ENCODE measurements around the gene HOXD10. TPM values are rescaled to one million over a fixed set of nuclear protein-coding genes. Genes with fewer than 3 reads are reported as not detected.

HOXD10 gene
- total and polyA plus RNA-seq, 2 donors (not counting 1 experiment from before 2014, with no cell fraction given): not detected

DNA sequence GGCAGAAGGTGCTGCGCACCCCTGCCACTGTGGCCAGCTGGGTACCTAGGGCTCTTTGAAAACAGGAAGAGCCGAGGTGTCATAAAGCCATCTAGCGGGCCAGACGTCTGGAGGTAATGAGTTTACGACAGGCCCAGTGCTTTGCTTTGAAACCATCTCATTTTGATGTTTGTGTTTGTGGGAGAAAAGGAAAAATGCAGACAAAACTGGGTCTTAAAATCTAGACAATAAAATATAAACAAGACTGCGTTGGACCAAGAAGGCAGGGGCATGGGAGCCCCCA lies 9.1 kb downstream of the HOXD10 start:
- Histone ChIP-seq H3K27me3 (ENCODE audit: control insufficient read depth, insufficient read depth, low read length) (peaks cover 79% of the 10 kb centered on the region), H3K9ac (ENCODE audit: insufficient read depth, low read length) (no peak overlapping the region), H4K20me1 (ENCODE audit: control insufficient read depth, extremely low read depth, insufficient read depth, low read length) (no peaks in the 10 kb centered on the region), H3K27ac (ENCODE audit: insufficient read depth, low read length) (no peak overlapping the region), H3K4me1 (ENCODE audit: control insufficient read depth, extremely low read depth, insufficient read depth, low read length) (no peaks in the 10 kb centered on the region), H3K36me3 (ENCODE audit: control insufficient read depth, insufficient read depth, low read length) (no peaks in the 10 kb centered on the region), H3K9me3 (ENCODE audit: control insufficient read depth, insufficient read depth, low read depth, low read length) (no peaks in the 10 kb centered on the region), H2AFZ (ENCODE audit: low read length) (no peak overlapping the region), H3K4me3 (replicated peaks in 1 of 4; ENCODE audit: control extremely low read depth in 1 of 4, insufficient read depth in 1 of 4, low read depth in 3 of 4, low read length in 4 of 4) (no peak overlapping the region), H3K79me2 (ENCODE audit: control insufficient read depth, insufficient read depth, low read length) (no peaks in the 10 kb centered on the region), H3K4me2 (ENCODE audit: extremely low read depth, insufficient read depth, low read length) (no peak overlapping the region)
- DNase-seq (ENCODE audit: low read depth in 2 of 2): no peak
- TF ChIP-seq EZH2 (IDR thresholded peaks at IDR 0.05; ENCODE audit: low read length, missing control alignments): no peak
- TF ChIP-seq, protein P1, sequence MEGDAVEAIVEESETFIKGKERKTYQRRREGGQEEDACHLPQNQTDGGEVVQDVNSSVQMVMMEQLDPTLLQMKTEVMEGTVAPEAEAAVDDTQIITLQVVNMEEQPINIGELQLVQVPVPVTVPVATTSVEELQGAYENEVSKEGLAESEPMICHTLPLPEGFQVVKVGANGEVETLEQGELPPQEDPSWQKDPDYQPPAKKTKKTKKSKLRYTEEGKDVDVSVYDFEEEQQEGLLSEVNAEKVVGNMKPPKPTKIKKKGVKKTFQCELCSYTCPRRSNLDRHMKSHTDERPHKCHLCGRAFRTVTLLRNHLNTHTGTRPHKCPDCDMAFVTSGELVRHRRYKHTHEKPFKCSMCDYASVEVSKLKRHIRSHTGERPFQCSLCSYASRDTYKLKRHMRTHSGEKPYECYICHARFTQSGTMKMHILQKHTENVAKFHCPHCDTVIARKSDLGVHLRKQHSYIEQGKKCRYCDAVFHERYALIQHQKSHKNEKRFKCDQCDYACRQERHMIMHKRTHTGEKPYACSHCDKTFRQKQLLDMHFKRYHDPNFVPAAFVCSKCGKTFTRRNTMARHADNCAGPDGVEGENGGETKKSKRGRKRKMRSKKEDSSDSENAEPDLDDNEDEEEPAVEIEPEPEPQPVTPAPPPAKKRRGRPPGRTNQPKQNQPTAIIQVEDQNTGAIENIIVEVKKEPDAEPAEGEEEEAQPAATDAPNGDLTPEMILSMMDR (conservative IDR thresholded peaks at IDR 0.05 in 1 of 2, IDR thresholded peaks at IDR 0.05 in 1 of 2; ENCODE audit: low read depth in 1 of 2, low read length in 2 of 2): no peak

DNA sequence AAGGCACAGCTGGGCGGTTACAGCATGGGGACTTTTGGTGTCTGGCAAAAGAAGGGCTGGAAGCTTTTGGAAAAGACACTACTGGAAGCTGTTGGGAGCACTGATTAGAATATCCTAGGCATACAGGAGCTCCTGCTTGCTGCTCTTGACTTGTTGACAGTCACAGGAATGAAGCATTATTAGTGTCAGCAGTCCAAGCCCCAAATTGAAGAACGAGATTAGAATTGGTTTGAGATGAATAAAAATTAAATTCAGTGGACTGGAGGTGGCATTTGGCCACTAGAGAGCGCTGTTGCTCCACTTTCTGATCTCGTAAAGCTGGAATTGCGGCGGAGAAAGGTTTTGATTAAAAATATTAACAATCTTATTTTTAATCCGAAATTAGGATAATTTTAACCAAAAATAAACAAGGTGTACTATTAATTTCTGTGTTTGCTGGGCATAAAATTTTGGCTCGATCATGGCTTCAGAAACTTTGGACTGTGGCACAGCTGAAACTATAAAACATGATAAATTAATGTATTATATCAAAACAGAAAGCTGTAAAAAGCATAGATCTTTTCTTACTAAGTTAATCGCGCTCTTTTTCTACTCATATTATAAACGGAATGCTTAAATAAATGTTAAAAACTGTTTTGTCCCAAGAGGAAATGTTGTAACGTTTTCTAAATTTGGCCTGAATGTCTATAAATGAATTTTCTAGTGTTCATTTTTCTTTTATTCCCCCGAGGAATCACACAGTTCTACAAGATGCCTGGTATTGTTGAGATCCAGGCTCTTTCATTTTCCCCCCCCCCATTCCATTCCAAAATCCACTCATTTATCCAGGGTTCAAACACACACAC lies 10.6 kb downstream of the HOXD10 start:
- no peak for TF ChIP-seq EZH2 (IDR thresholded peaks at IDR 0.05; ENCODE audit: low read length, missing control alignments)
- TF ChIP-seq, protein P1 (conservative IDR thresholded peaks at IDR 0.05 in 1 of 2, IDR thresholded peaks at IDR 0.05 in 1 of 2; ENCODE audit: low read depth in 1 of 2, low read length in 2 of 2): peak; percentile 70 to 86
- Histone ChIP-seq H3K36me3 (ENCODE audit: control insufficient read depth, insufficient read depth, low read length) (no peaks in the 10 kb centered on the region), H2AFZ (ENCODE audit: low read length) (no peak overlapping the region), H3K27me3 (ENCODE audit: control insufficient read depth, insufficient read depth, low read length) (peaks cover 78% of the 10 kb centered on the region), H3K4me3 (replicated peaks in 1 of 4; ENCODE audit: control extremely low read depth in 1 of 4, insufficient read depth in 1 of 4, low read depth in 3 of 4, low read length in 4 of 4) (no peak overlapping the region), H3K9ac (ENCODE audit: insufficient read depth, low read length) (no peak overlapping the region), H3K4me1 (ENCODE audit: control insufficient read depth, extremely low read depth, insufficient read depth, low read length) (no peaks in the 10 kb centered on the region), H4K20me1 (ENCODE audit: control insufficient read depth, extremely low read depth, insufficient read depth, low read length) (no peaks in the 10 kb centered on the region), H3K79me2 (ENCODE audit: control insufficient read depth, insufficient read depth, low read length) (no peaks in the 10 kb centered on the region), H3K27ac (ENCODE audit: insufficient read depth, low read length) (no peak overlapping the region), H3K4me2 (ENCODE audit: extremely low read depth, insufficient read depth, low read length) (no peak overlapping the region), H3K9me3 (ENCODE audit: control insufficient read depth, insufficient read depth, low read depth, low read length) (no peaks in the 10 kb centered on the region)
- peak; percentile 33 to 73 for DNase-seq (ENCODE audit: low read depth in 2 of 2)

DNA sequence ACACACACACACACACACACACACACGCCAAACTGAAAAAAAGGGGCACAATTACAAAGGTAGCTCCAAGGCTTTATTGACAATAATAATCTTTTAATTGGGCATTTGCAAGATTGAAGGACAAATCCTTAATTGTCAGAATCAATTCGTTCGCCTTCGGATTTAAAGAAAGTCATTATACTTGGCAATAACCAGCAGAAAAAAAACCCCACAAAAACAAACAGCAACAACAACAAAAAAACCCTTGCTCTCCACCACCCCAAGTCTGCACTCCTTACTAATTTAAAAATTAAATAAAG lies 11.1 kb downstream of the HOXD10 start:
- Histone ChIP-seq H3K79me2 (ENCODE audit: control insufficient read depth, insufficient read depth, low read length) (no peaks in the 10 kb centered on the region), H2AFZ (ENCODE audit: low read length) (no peak overlapping the region), H3K36me3 (ENCODE audit: control insufficient read depth, insufficient read depth, low read length) (no peaks in the 10 kb centered on the region)

More for the DNA sequence above, 11.1 kb downstream of the HOXD10 start:
- Histone ChIP-seq H3K4me2 (ENCODE audit: extremely low read depth, insufficient read depth, low read length) (no peak overlapping the region), H3K27me3 (ENCODE audit: control insufficient read depth, insufficient read depth, low read length) (peaks cover 78% of the 10 kb centered on the region), H3K27ac (ENCODE audit: insufficient read depth, low read length) (no peak overlapping the region), H4K20me1 (ENCODE audit: control insufficient read depth, extremely low read depth, insufficient read depth, low read length) (no peaks in the 10 kb centered on the region), H3K4me1 (ENCODE audit: control insufficient read depth, extremely low read depth, insufficient read depth, low read length) (no peaks in the 10 kb centered on the region), H3K9me3 (ENCODE audit: control insufficient read depth, insufficient read depth, low read depth, low read length) (no peaks in the 10 kb centered on the region), H3K9ac (ENCODE audit: insufficient read depth, low read length) (no peak overlapping the region), H3K4me3 (replicated peaks in 1 of 4; ENCODE audit: control extremely low read depth in 1 of 4, insufficient read depth in 1 of 4, low read depth in 3 of 4, low read length in 4 of 4) (no peak overlapping the region)
- no peak for TF ChIP-seq EZH2 (IDR thresholded peaks at IDR 0.05; ENCODE audit: low read length, missing control alignments)
- TF ChIP-seq, protein P1 (conservative IDR thresholded peaks at IDR 0.05 in 1 of 2, IDR thresholded peaks at IDR 0.05 in 1 of 2; ENCODE audit: low read depth in 1 of 2, low read length in 2 of 2): no peak
- no peak for DNase-seq (ENCODE audit: low read depth in 2 of 2)

Data from fibroblast of lung (primary cell).